NCI-H2081 treated with DMSO at 0.1 percent for 48 hours (cell line): ENCODE results near the gene VIPAS39.

ENCODE experiments used
- DNase-seq: peaks from one replicate; lab custom pipeline; 2025; lab: John Stamatoyannopoulos, UW

VIPAS39 gene

GRCh38 chr14:77457522-77458248 lies at the start of gene VIPAS39, which contains the start of gene AHSA1:
Gene VIPAS39 (minus strand): TSS chr14:77457601. CDS start chr14:77454102, 3,499 bp downstream.
Gene AHSA1 (plus strand): TSS chr14:77458093. CDS start chr14:77458190, 97 bp downstream.
- DNase-seq = peak; percentile 93

DNA sequence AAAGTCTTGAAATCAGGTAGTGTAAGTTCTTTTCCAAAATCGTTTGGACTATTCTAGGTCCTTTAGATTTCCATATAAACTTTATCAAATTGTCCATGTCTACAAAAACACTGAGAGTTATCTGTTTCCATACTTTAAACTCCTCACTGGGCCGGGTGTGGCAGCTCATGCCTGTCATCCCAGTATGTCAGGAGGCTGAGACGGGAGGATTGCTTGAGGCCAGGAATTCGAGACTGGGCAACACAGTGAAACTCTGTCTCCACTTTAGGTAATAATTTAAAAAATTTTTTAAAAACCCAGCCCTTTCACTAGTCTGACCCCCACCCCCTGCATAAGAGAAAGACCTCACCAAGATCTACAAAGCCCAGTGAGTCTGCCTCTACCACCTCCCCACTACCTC lies 47.6 kb upstream of the VIPAS39 start:
- DNase-seq = no peak

DNA sequence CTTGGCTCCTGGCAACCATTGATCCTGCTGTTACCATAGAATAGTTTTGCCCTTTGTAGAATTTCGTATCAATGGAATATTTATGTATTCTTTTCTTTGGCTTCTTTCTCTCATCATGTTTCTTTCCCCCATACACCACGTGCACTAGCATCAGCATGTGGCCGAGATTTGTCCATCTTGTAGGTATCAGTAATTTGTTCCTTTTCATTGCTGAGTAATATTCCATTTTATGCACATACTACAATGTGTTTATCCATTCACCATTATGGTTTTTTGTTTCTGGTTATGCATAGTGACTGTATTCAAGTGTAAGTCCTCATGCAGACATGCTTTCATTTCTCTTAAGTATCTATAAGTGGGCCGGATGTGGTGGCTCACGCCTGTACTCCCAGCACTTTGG lies 45.7 kb upstream of the VIPAS39 start:
- no peak for DNase-seq

GRCh38 chr14:77502109-77502782 lies 44.8 kb upstream of the VIPAS39 start:
- DNase-seq = no peak

DNA sequence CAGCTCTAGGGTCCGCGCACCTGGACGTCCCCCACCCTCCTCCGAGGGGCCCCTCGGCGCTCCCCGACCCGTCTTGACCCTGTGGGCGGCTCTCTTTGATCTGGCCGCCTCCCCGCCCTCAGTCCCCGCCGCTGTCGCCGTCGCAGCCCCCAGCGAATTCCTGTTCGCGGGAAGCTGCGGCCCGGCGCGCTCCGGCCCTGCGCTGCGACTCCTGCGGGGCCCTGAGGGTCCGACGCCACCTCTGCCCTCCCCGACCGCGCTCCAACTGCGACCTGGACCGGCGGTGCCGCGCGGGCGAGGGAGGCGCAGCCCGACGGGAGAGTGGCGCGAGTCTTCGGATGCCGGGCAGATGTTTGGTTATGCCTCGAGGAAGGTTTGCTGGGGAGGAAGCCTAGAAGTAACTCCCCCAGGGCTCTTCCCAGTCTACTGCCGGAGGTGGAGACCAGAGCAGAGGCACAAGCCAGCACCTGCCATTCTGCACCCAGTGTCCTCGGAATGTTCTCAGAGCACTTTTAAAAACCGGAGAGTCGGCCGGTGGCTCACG lies 41.7 kb upstream of the VIPAS39 start:
- DNase-seq = no peak

- DNase-seq = no peak
Observed at GRCh38 chr14:77498120-77498979, 40.9 kb upstream of the VIPAS39 start, which contains the start of gene ISM2. Gene ISM2 (minus strand): TSS chr14:77498816. CDS start chr14:77498793, 23 bp downstream.

GRCh38 chr14:77495334-77495733 lies 37.9 kb upstream of the VIPAS39 start:
- no peak for DNase-seq

GRCh38 chr14:77491056-77491455 lies 33.7 kb upstream of the VIPAS39 start:
- no peak for DNase-seq

GRCh38 chr14:77490347-77490986 lies 33.1 kb upstream of the VIPAS39 start:
- DNase-seq = no peak

- no peak for DNase-seq
Observed at GRCh38 chr14:77489041-77489440, 31.6 kb upstream of the VIPAS39 start.

DNA sequence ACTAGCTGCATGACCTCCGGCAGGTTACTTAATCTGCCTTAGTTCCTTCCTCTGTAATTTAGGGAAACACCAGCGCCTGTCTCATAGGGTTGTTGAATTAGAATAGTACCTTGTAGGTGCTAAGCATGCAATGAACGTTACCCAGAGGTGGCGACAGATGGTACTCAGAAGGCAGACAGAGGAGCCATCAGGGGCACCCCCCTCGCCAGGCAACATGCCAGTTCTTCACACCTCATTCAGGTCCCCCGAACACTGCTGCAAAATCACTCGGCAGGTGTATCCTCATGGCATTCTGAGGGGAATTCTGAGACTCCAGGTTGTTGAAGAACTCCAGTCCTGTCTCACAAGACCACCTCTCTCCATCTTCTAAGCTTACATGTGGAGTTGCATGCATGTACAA lies 31.2 kb upstream of the VIPAS39 start:
- no peak for DNase-seq

DNA sequence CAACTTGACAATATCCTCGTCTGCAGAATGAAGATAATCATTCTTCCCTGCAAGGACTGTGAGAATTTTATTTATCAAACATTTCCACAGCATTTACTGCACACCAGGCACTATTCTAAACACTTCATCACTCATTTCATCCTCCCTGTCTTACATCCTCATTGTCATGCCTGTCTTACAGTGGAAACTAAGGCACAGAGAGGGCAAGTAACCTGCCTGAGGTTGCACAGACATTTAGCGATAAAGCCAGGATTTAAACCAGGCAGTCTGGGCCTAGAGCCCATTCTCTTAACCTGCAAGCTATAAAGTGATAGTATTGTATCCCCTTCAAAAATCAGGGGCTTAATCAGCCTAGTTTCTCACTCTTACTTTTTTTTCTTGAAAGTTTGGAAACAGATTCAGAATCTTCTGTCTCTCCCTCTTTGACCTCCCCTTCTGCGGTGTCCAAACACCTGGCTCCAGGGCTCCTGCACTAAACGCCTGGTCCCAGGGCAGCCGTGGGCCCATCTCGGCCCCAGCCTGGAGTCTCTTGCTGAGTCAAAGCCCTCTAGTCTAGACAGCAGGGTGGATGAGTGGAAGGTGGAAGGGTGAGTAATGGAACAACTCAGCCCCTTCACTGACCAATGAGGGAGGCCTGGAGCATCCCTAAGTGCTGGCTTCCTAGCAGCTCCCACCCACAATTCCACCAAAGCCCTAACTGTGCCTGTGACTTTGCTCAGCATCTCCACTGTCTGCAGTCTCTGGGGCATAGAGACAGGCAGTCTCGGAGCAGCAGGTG lies 28.7 kb upstream of the VIPAS39 start:
- DNase-seq = no peak

- DNase-seq = no peak
Observed at GRCh38 chr14:77485256-77485655, 27.9 kb upstream of the VIPAS39 start.

GRCh38 chr14:77482422-77482821 lies 25.0 kb upstream of the VIPAS39 start:
- DNase-seq = no peak

GRCh38 chr14:77478796-77479195 lies 21.4 kb upstream of the VIPAS39 start:
- no peak for DNase-seq

DNA sequence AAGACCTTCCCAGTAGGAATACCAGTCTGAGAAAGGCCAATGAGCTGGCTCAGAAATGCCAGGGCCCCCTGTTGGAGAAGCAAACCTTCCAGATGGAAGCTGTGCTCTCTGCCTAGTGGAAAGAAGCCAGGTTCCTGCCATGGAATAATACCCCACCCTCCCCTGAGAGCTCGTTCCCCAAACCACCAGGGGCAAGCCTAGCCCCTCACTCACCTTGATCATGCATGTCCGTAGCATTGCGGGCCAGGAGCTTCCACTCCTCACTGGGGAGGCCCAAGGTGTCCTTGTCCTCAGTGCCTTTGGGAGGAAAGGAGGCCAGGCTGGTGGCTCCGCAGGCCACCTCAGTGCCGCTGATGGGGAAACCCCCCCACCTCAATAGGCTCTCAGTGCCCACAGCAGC lies 20.6 kb upstream of the VIPAS39 start:
- no peak for DNase-seq

DNA sequence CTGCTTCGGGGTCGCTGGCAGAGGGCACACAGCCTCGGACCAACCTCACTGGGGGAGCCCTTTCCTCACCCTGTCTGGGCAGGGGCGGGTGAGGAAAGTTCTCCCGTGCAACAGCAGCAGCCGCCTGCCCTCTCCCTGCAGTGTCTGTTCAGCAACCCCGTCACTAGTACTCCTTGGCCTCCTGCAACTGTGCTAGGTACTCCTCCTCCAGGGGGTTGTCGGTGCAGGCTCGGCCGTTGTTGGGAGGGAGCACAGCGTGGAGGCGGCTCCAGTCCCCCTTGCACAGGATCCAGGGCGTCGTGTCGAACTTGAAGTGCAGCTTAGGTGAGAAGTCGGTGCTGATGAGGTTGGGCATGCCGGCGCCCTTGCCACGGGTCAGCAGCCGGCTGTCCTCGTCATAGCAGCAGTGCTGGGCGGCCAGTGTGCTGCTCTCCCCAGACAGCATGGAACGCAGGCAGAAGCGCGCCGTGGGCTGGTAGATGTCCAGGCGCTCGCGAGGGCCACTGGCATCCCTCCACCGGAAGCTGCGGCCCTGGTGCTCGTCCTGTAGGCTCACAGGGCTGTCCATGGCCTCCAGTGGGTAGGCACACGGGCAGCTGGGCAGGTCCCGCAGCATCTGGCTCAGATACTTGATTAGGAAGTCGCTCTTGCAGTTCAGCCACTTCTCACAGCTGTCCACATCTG lies 18.2 kb upstream of the VIPAS39 start:
- DNase-seq = no peak

GRCh38 chr14:77474479-77475177 lies 17.2 kb upstream of the VIPAS39 start:
- DNase-seq = no peak

GRCh38 chr14:77473921-77474320 lies 16.5 kb upstream of the VIPAS39 start:
- DNase-seq = no peak
